ENCODE measurements around the gene LGMN.

- TF ChIP-seq CTCF (IDR thresholded peaks at IDR 0.05), result no peak
- TF ChIP-seq POLR2AphosphoS5 (IDR thresholded peaks at IDR 0.05), result no peak
- no peak for TF ChIP-seq POLR2A (IDR thresholded peaks at IDR 0.05)
Observed at GRCh38 chr14:92717571-92718042, 30.8 kb downstream of the LGMN start.
